OCI-LY3 (cell line): ENCODE data around the gene PKD1.
"Not testable (repeated sequence)": the region's sequence is repeated elsewhere in the genome, so short reads cannot be mapped to it uniquely, and the experiment has no call there.

Experiments
- CTCF ChIP-seq: fragments of 200-600, 300-600 bp; sonication (generic); IDR thresholded peaks from 2 replicates; pipeline ENCODE4 v1.5.1; 2014; ENCODE audit warnings: antibody characterized with exemption, low read length, low read depth
- EZH2phosphoT487 ChIP-seq: fragments of 200-600 bp; shearing (Covaris generic); IDR thresholded peaks from 2 replicates; pipeline ENCODE4 v1.6.1; 2018; ENCODE audit warnings: antibody characterized with exemption, mixed run types, low read depth

- TF ChIP-seq CTCF, EZH2phosphoT487: not testable (repeated sequence)
Observed at GRCh38 chr16:2111009-2111353, 24.7 kb downstream of the PKD1 start.
